GM10266 (cell line): ENCODE measurements around the gene TRAK2.

Experiments
- DNase-seq: peaks from one replicate; pipeline ENCODE4 v3.0.0; 2012; ENCODE audit errors: extremely low spot score
- CTCF ChIP-seq: IDR thresholded peaks from 2 replicates; pipeline ENCODE4 v1.5.1; 2012; ENCODE audit warnings: mild to moderate bottlenecking, low read depth; ENCODE audit not compliant: control insufficient read depth, insufficient read depth; ENCODE audit errors: missing control alignments

The TRAK2 gene

GRCh38 chr2:201413552-201413951 is 37.7 kb downstream of the TRAK2 start:
- DNase-seq, result no peak
- no peak for TF ChIP-seq CTCF

- TF ChIP-seq CTCF, result no peak
- no peak for DNase-seq
Measured at GRCh38 chr2:201413143-201413542, 38.1 kb downstream of the TRAK2 start.

- DNase-seq, result no peak
- TF ChIP-seq CTCF, result no peak
Measured at GRCh38 chr2:201411421-201411820, 39.8 kb downstream of the TRAK2 start.

GRCh38 chr2:201408931-201409330 is 42.3 kb downstream of the TRAK2 start:
- TF ChIP-seq CTCF, result no peak
- no peak for DNase-seq

GRCh38 chr2:201407265-201407664 is 44.0 kb downstream of the TRAK2 start:
- TF ChIP-seq CTCF, result no peak
- DNase-seq, result no peak

- no peak for DNase-seq
- TF ChIP-seq CTCF, result no peak
Measured at GRCh38 chr2:201406077-201406662, 45.1 kb downstream of the TRAK2 start.

GRCh38 chr2:201404699-201405280 is 46.5 kb downstream of the TRAK2 start:
- no peak for TF ChIP-seq CTCF
- DNase-seq, result no peak
